ENCODE data around the gene GALNT15.

GALNT15 gene

DNA sequence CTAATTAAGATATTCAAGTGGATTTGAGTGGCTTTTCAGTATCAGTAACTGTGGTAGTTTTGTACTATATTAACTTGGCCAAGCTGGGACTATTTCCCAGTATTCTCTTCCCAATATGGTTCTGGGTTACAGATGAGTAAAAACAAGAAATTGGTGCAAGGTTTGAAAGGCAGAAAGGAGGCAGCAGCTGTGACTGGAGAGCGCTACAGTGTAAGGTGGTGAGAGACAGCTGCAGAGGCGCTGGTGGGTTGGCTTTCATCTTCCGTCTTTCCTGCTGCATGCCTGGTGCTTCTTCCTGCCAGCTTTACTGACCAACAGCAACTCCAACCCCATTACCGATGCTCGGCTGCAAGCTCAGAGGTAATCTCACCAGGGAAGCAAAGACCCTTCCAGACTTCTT lies 80.4 kb downstream of the GALNT15 start:
- no peak overlapping the region for H3K14ac ChIP-seq (ENCODE audit: low read length)
- no peak overlapping the region for H2BK5ac ChIP-seq (ENCODE audit: low read depth, low read length, poor library complexity)
- H3K79me2 ChIP-seq (ENCODE audit: control insufficient read depth, insufficient read depth, low read length, poor library complexity): no peaks in the 10 kb centered on the region
- H2AFZ ChIP-seq (ENCODE audit: insufficient read depth, low read length, poor library complexity): no peak overlapping the region
- H3K4me1 ChIP-seq (ENCODE audit: control insufficient read depth in 1 of 2, insufficient read depth in 2 of 2, low read length in 2 of 2): no peaks in the 10 kb centered on the region
- no peak overlapping the region for H4K91ac ChIP-seq (ENCODE audit: low read depth, low read length)
- no peak overlapping the region for H3K4me3 ChIP-seq (ENCODE audit: low read depth, low read length)
- H2AK5ac ChIP-seq (ENCODE audit: low read length): no peak overlapping the region
- no peak overlapping the region for H3K27ac ChIP-seq (ENCODE audit: low read depth, low read length)
- H3K4ac ChIP-seq (ENCODE audit: low read depth, low read length): no peak overlapping the region
- no peak overlapping the region for H3K4me2 ChIP-seq (ENCODE audit: low read length)
- H3K9ac ChIP-seq (ENCODE audit: low read length): no peak overlapping the region
- no peak for DNase-seq
- no peaks in the 10 kb centered on the region for H3K9me3 ChIP-seq (ENCODE audit: insufficient read depth, low read depth, low read length)
- H3K18ac ChIP-seq (ENCODE audit: low read length): no peak overlapping the region
- no peak overlapping the region for H4K12ac ChIP-seq (ENCODE audit: low read depth, low read length)
- H4K8ac ChIP-seq (ENCODE audit: low read depth, low read length): no peak overlapping the region
- H2BK12ac ChIP-seq (ENCODE audit: low read length): no peak overlapping the region
- no CpG with 5 or more reads among the region's 5 CpGs for WGBS (ENCODE audit: extremely low coverage, insufficient coverage, insufficient read length)
- H3K27me3 ChIP-seq (ENCODE audit: insufficient read depth, low read length): no peaks in the 10 kb centered on the region
- no peaks in the 10 kb centered on the region for H3K79me1 ChIP-seq (ENCODE audit: low read length)
- no peak overlapping the region for H2BK120ac ChIP-seq (ENCODE audit: insufficient read depth, low read length, poor library complexity)
- H3K36me3 ChIP-seq (ENCODE audit: control insufficient read depth in 1 of 2, insufficient read depth in 2 of 2, low read length in 2 of 2): peaks cover 0 to 7% of the 10 kb centered on the region in 2 experiments
- H3K23ac ChIP-seq (ENCODE audit: low read length): no peak overlapping the region

DNA sequence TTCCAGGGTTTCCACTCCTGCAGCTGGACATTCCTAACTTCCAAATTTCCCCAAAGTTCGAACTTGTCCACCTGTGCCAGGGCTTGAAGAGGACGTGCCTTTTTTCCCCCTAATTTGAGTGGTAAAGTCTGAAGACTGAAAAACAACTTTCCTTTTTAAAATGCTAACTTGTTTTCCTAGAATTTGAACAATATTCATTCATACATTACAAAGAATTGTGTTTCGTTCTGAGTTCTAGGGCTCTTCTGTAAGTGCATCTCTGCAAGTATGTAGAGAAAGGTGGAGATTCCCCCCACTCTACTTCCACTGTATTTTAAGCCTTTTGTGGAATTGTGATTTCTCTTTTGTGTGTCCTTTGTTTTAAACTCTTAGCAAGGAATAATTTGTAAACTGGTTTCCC lies 80.8 kb downstream of the GALNT15 start:
- Histone ChIP-seq H4K91ac (ENCODE audit: low read depth, low read length) (no peak overlapping the region), H3K27me3 (ENCODE audit: insufficient read depth, low read length) (no peaks in the 10 kb centered on the region), H3K4ac (ENCODE audit: low read depth, low read length) (no peak overlapping the region), H3K79me2 (ENCODE audit: control insufficient read depth, insufficient read depth, low read length, poor library complexity) (no peaks in the 10 kb centered on the region), H3K14ac (ENCODE audit: low read length) (no peak overlapping the region), H2BK5ac (ENCODE audit: low read depth, low read length, poor library complexity) (no peak overlapping the region), H3K18ac (ENCODE audit: low read length) (no peak overlapping the region), H3K9ac (ENCODE audit: low read length) (no peak overlapping the region), H3K9me3 (ENCODE audit: insufficient read depth, low read depth, low read length) (no peaks in the 10 kb centered on the region), H3K23ac (ENCODE audit: low read length) (no peak overlapping the region), H4K12ac (ENCODE audit: low read depth, low read length) (no peak overlapping the region), H3K4me3 (ENCODE audit: low read depth, low read length) (no peak overlapping the region), H2BK120ac (ENCODE audit: insufficient read depth, low read length, poor library complexity) (no peak overlapping the region), H3K27ac (ENCODE audit: low read depth, low read length) (no peak overlapping the region), H2AFZ (ENCODE audit: insufficient read depth, low read length, poor library complexity) (no peak overlapping the region), H3K79me1 (ENCODE audit: low read length) (no peaks in the 10 kb centered on the region), H3K36me3 (ENCODE audit: control insufficient read depth in 1 of 2, insufficient read depth in 2 of 2, low read length in 2 of 2) (peaks cover 0 to 7% of the 10 kb centered on the region in 2 experiments), H3K4me2 (ENCODE audit: low read length) (no peak overlapping the region), H3K4me1 (ENCODE audit: control insufficient read depth in 1 of 2, insufficient read depth in 2 of 2, low read length in 2 of 2) (no peaks in the 10 kb centered on the region), H4K8ac (ENCODE audit: low read depth, low read length) (no peak overlapping the region), H2BK12ac (ENCODE audit: low read length) (no peak overlapping the region), H2AK5ac (ENCODE audit: low read length) (no peak overlapping the region)
- no CpG with 5 or more reads among the region's 3 CpGs for WGBS (ENCODE audit: extremely low coverage, insufficient coverage, insufficient read length)
- DNase-seq: no peak

DNA sequence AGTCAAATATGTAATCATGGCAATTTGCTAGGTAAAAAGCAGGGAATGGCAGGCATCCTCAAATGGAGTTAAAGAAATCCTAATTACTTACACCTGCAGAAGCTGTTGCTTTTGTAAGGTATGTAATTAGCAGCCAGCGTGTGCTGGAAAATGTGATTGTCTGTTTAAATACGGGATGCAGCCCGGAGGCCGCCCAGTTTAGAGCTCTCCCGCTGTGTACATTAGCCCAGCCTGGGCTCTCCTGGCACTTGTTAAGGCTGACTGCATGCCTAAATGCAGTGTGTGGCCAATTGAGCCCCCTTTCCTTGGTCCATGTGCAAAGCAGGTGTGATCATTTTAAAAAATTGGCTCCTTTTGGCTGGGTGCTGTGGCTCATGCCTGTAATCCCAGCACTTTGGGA lies 81.2 kb downstream of the GALNT15 start:
- H3K79me1 ChIP-seq (ENCODE audit: low read length): no peaks in the 10 kb centered on the region
- H3K4me1 ChIP-seq (ENCODE audit: control insufficient read depth in 1 of 2, insufficient read depth in 2 of 2, low read length in 2 of 2): no peaks in the 10 kb centered on the region
- H3K4ac ChIP-seq (ENCODE audit: low read depth, low read length): no peak overlapping the region
- no peaks in the 10 kb centered on the region for H3K9me3 ChIP-seq (ENCODE audit: insufficient read depth, low read depth, low read length)
- no CpG with 5 or more reads among the region's 5 CpGs for WGBS (ENCODE audit: extremely low coverage, insufficient coverage, insufficient read length)
- no peaks in the 10 kb centered on the region for H3K27me3 ChIP-seq (ENCODE audit: insufficient read depth, low read length)
- peaks cover 0 to 7% of the 10 kb centered on the region in 2 experiments for H3K36me3 ChIP-seq (ENCODE audit: control insufficient read depth in 1 of 2, insufficient read depth in 2 of 2, low read length in 2 of 2)
- H3K27ac ChIP-seq (ENCODE audit: low read depth, low read length): no peak overlapping the region
- no peak overlapping the region for H2AFZ ChIP-seq (ENCODE audit: insufficient read depth, low read length, poor library complexity)
- no peak overlapping the region for H2BK5ac ChIP-seq (ENCODE audit: low read depth, low read length, poor library complexity)
- DNase-seq: no peak
- no peaks in the 10 kb centered on the region for H3K79me2 ChIP-seq (ENCODE audit: control insufficient read depth, insufficient read depth, low read length, poor library complexity)
- no peak overlapping the region for H4K12ac ChIP-seq (ENCODE audit: low read depth, low read length)
- H3K23ac ChIP-seq (ENCODE audit: low read length): no peak overlapping the region
- no peak overlapping the region for H3K4me3 ChIP-seq (ENCODE audit: low read depth, low read length)
- no peak overlapping the region for H2AK5ac ChIP-seq (ENCODE audit: low read length)
- H2BK120ac ChIP-seq (ENCODE audit: insufficient read depth, low read length, poor library complexity): no peak overlapping the region
- no peak overlapping the region for H4K8ac ChIP-seq (ENCODE audit: low read depth, low read length)
- H4K91ac ChIP-seq (ENCODE audit: low read depth, low read length): no peak overlapping the region
- H3K18ac ChIP-seq (ENCODE audit: low read length): no peak overlapping the region
- H3K14ac ChIP-seq (ENCODE audit: low read length): no peak overlapping the region
- H2BK12ac ChIP-seq (ENCODE audit: low read length): no peak overlapping the region
- no peak overlapping the region for H3K4me2 ChIP-seq (ENCODE audit: low read length)
- no peak overlapping the region for H3K9ac ChIP-seq (ENCODE audit: low read length)

DNA sequence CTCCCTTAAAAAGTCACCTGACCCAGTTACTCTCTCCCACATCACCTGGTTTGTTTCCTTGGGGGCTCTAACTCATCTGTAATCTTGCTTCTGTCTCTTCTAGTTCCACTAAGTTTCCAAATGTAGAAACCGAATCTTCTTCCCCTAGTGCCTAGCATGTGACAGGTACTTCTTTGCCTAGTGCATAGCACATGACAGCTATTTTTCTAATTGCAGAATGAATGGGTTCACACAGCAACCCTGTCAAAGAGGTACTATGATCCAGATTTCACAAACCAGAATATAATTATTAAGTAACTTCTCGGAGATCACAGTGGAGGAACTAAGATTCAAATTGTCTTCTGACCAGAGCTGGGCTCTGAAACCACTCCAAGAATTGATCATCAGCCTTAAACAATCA lies 82.8 kb downstream of the GALNT15 start:
- no CpG with 5 or more reads among the region's 2 CpGs for WGBS (ENCODE audit: extremely low coverage, insufficient coverage, insufficient read length)
- Histone ChIP-seq H3K79me2 (ENCODE audit: control insufficient read depth, insufficient read depth, low read length, poor library complexity) (no peaks in the 10 kb centered on the region), H3K27ac (ENCODE audit: low read depth, low read length) (no peak overlapping the region), H4K91ac (ENCODE audit: low read depth, low read length) (no peak overlapping the region), H4K8ac (ENCODE audit: low read depth, low read length) (no peak overlapping the region), H3K18ac (ENCODE audit: low read length) (no peak overlapping the region), H2BK120ac (ENCODE audit: insufficient read depth, low read length, poor library complexity) (no peak overlapping the region), H2AFZ (ENCODE audit: insufficient read depth, low read length, poor library complexity) (no peak overlapping the region), H3K9ac (ENCODE audit: low read length) (no peak overlapping the region), H3K4me1 (ENCODE audit: control insufficient read depth in 1 of 2, insufficient read depth in 2 of 2, low read length in 2 of 2) (no peaks in the 10 kb centered on the region), H3K79me1 (ENCODE audit: low read length) (no peaks in the 10 kb centered on the region), H2BK5ac (ENCODE audit: low read depth, low read length, poor library complexity) (no peak overlapping the region), H3K36me3 (ENCODE audit: control insufficient read depth in 1 of 2, insufficient read depth in 2 of 2, low read length in 2 of 2) (peaks cover 0 to 7% of the 10 kb centered on the region in 2 experiments), H3K4me3 (ENCODE audit: low read depth, low read length) (no peak overlapping the region), H3K4ac (ENCODE audit: low read depth, low read length) (no peak overlapping the region), H2BK12ac (ENCODE audit: low read length) (no peak overlapping the region), H3K23ac (ENCODE audit: low read length) (no peak overlapping the region), H2AK5ac (ENCODE audit: low read length) (no peak overlapping the region), H4K12ac (ENCODE audit: low read depth, low read length) (no peak overlapping the region), H3K9me3 (ENCODE audit: insufficient read depth, low read depth, low read length) (no peaks in the 10 kb centered on the region), H3K14ac (ENCODE audit: low read length) (no peak overlapping the region), H3K4me2 (ENCODE audit: low read length) (no peak overlapping the region), H3K27me3 (ENCODE audit: insufficient read depth, low read length) (no peaks in the 10 kb centered on the region)
- DNase-seq: no peak

Measured in trophoblast cell (in vitro differentiated cells and primary cell).